Suprapubic skin (tissue), 4 donors: ENCODE results near the gene TMEM178B. TPM values are rescaled to one million over a fixed set of nuclear protein-coding genes. Genes with fewer than 3 reads are reported as not detected.

Experiments used
- DNase-seq, 2 donors: peaks; one replicate each; pipeline ENCODE4 v3.0.0-alpha.2; 2019; ENCODE audit warnings: low spot score in 2 of 2
- H3K27ac ChIP-seq: fragments of 200-600 bp; sonication (generic); one replicate; pipeline ENCODE4 v1.5.1; 2019
- H3K27me3 ChIP-seq: fragments of 200-600 bp; sonication (generic); one replicate; pipeline ENCODE4 v1.5.1; 2019
- H3K36me3 ChIP-seq: fragments of 200-600 bp; sonication (generic); one replicate; pipeline ENCODE4 v1.5.1; 2019
- H3K4me1 ChIP-seq: fragments of 200-600 bp; sonication (generic); one replicate; pipeline ENCODE4 v1.5.1; 2019
- H3K4me3 ChIP-seq: fragments of 200-600 bp; sonication (generic); one replicate; pipeline ENCODE4 v1.5.1; 2019; ENCODE audit warnings: mild to moderate bottlenecking
- H3K9me3 ChIP-seq: fragments of 200-600 bp; sonication (generic); one replicate; pipeline ENCODE4 v1.5.1; 2019
- EP300 ChIP-seq: sonication (generic); formaldehyde crosslinking; IDR thresholded peaks from one replicate; pipeline ENCODE4 v1.6.1; 2017; ENCODE audit warnings: antibody characterized with exemption
- POLR2A ChIP-seq, 2 donors: fragments of 450-650 bp; IDR thresholded peaks; one replicate each; pipeline ENCODE4 v1.6.1; 2017; ENCODE audit warnings: antibody characterized with exemption in 2 of 2, mild to moderate bottlenecking in 2 of 2, moderate library complexity in 2 of 2
- POLR2AphosphoS5 ChIP-seq, 3 donors: sonication (generic); formaldehyde crosslinking; IDR thresholded peaks; one replicate each; pipeline ENCODE4 v1.6.1; 2017; ENCODE audit warnings: antibody characterized with exemption in 3 of 3
- WGBS: methylation state at CpG from one replicate; pipeline ENCODE4 v1.1.5; 2018; 5-methylcytosine and 5-hydroxymethylcytosine counted together
- total RNA-seq, 4 donors: library from RNA; depleted of rRNA; stranded (reverse); fragments of >200 nt; gene quantifications; one replicate each; pipeline ENCODE4 v1.1.0, GENCODE V29; 2016
- TF ChIP-seq, protein P1 (sequence below), 2 donors: fragments of 200-600 bp in 1 of 2; fragments of 450-650 bp in 1 of 2; sonication (generic) in 1 of 2; IDR thresholded peaks; one replicate each; pipeline ENCODE4 v1.5.1; 2016 to 2019; ENCODE audit warnings: antibody characterized with exemption in 2 of 2, mild to moderate bottlenecking in 1 of 2, moderate library complexity in 1 of 2

TMEM178B gene
- total RNA-seq, 4 donors from 2014 or later = 0.34 to 1.6 (median 0.72) TPM

DNA sequence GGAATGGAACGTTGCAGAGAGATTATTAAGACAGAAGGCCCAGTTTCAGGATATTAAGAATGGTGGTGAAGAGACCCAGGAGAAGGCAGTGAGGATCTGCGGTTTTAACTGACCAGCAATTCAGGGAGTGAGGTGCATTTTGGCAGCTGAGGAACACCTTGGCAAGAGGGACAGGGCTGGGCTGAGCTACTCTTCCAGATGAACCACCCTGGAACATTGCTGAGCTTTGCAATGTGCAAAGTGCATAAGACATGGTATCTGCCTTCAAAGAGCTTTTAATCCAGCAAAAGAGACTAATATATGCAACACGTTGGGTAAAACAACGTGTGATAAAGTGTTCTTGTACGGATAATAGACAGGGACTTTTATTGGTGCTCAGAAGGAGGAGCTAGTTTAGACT lies 296.3 kb downstream of the TMEM178B start:
- WGBS = 85% methylated on average over 5 of the region's 5 CpGs
- Histone ChIP-seq H3K4me1 (no peaks in the 10 kb centered on the region), H3K36me3 (no peaks in the 10 kb centered on the region), H3K9me3 (no peaks in the 10 kb centered on the region), H3K4me3 (no peak overlapping the region), H3K27me3 (no peaks in the 10 kb centered on the region), H3K27ac (no peak overlapping the region)
- no peak for TF ChIP-seq POLR2A (IDR thresholded peaks at IDR 0.05)
- no peak for TF ChIP-seq EP300
- TF ChIP-seq POLR2AphosphoS5 (IDR thresholded peaks at IDR 0.05) = no peak
- TF ChIP-seq, protein P1, sequence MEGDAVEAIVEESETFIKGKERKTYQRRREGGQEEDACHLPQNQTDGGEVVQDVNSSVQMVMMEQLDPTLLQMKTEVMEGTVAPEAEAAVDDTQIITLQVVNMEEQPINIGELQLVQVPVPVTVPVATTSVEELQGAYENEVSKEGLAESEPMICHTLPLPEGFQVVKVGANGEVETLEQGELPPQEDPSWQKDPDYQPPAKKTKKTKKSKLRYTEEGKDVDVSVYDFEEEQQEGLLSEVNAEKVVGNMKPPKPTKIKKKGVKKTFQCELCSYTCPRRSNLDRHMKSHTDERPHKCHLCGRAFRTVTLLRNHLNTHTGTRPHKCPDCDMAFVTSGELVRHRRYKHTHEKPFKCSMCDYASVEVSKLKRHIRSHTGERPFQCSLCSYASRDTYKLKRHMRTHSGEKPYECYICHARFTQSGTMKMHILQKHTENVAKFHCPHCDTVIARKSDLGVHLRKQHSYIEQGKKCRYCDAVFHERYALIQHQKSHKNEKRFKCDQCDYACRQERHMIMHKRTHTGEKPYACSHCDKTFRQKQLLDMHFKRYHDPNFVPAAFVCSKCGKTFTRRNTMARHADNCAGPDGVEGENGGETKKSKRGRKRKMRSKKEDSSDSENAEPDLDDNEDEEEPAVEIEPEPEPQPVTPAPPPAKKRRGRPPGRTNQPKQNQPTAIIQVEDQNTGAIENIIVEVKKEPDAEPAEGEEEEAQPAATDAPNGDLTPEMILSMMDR (IDR thresholded peaks at IDR 0.05) = no peak
- DNase-seq = no peak

GRCh38 chr7:141370650-141371049 lies 296.8 kb downstream of the TMEM178B start:
- Histone ChIP-seq H3K9me3 (no peaks in the 10 kb centered on the region), H3K27ac (no peak overlapping the region), H3K36me3 (no peaks in the 10 kb centered on the region), H3K4me3 (no peak overlapping the region), H3K27me3 (no peaks in the 10 kb centered on the region), H3K4me1 (no peaks in the 10 kb centered on the region)
- no peak for TF ChIP-seq POLR2AphosphoS5 (IDR thresholded peaks at IDR 0.05)
- TF ChIP-seq EP300 = no peak
- TF ChIP-seq, protein P1 (IDR thresholded peaks at IDR 0.05) = no peak
- no peak for TF ChIP-seq POLR2A (IDR thresholded peaks at IDR 0.05)
- 93% methylated on average over 5 of the region's 5 CpGs for WGBS
- DNase-seq = no peak

- Histone ChIP-seq H3K4me1 (no peaks in the 10 kb centered on the region), H3K9me3 (no peaks in the 10 kb centered on the region), H3K27ac (no peak overlapping the region), H3K27me3 (no peaks in the 10 kb centered on the region), H3K4me3 (no peak overlapping the region), H3K36me3 (no peaks in the 10 kb centered on the region)
- TF ChIP-seq, protein P1 (IDR thresholded peaks at IDR 0.05) = no peak
- TF ChIP-seq POLR2AphosphoS5 (IDR thresholded peaks at IDR 0.05) = no peak
- TF ChIP-seq POLR2A (IDR thresholded peaks at IDR 0.05) = no peak
- TF ChIP-seq EP300 = no peak
- no peak for DNase-seq
- 96% methylated on average over 9 of the region's 9 CpGs for WGBS
Measured at GRCh38 chr7:141374425-141374824, 300.6 kb downstream of the TMEM178B start.

GRCh38 chr7:141375442-141375841 lies 301.6 kb downstream of the TMEM178B start:
- Histone ChIP-seq H3K4me3 (no peak overlapping the region), H3K36me3 (no peaks in the 10 kb centered on the region), H3K4me1 (no peaks in the 10 kb centered on the region), H3K27ac (no peak overlapping the region), H3K27me3 (no peaks in the 10 kb centered on the region), H3K9me3 (no peaks in the 10 kb centered on the region)
- TF ChIP-seq, protein P1 (IDR thresholded peaks at IDR 0.05) = no peak
- no peak for TF ChIP-seq POLR2AphosphoS5 (IDR thresholded peaks at IDR 0.05)
- no peak for TF ChIP-seq EP300
- no peak for TF ChIP-seq POLR2A (IDR thresholded peaks at IDR 0.05)
- 51% methylated on average over 2 of the region's 2 CpGs for WGBS
- no peak for DNase-seq

DNA sequence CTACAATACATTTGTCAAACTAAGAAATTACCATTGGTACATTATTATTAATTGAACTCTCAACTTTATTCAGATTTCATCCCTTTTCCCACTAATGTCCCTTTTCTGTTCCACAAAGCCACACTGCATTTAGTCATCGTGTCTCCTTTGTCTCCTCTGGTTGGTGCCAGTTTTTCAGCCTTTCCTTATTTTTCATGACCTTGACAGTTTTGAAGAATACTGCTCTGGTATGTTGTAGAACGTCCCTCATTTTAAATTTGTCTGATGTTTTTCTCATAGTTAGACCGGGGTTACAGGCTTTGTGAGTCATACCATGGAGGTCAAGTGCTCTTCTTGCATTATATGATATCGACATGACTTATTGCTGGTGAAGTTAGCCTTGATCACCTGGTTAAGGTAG lies 304.0 kb downstream of the TMEM178B start:
- Histone ChIP-seq H3K4me3 (no peak overlapping the region), H3K27ac (no peak overlapping the region), H3K4me1 (no peaks in the 10 kb centered on the region), H3K36me3 (no peaks in the 10 kb centered on the region), H3K27me3 (no peaks in the 10 kb centered on the region), H3K9me3 (no peaks in the 10 kb centered on the region)
- whole genome bisulfite sequencing = 72% methylated on average over 4 of the region's 4 CpGs
- no peak for DNase-seq
- TF ChIP-seq POLR2AphosphoS5 (IDR thresholded peaks at IDR 0.05) (no peak), EP300 (no peak), POLR2A (IDR thresholded peaks at IDR 0.05) (no peak)
- TF ChIP-seq, protein P1 (IDR thresholded peaks at IDR 0.05) = no peak
